Left ventricle myocardium superior (tissue), 1 donor: ENCODE measurements around the gene CLPSL2. TPM values are rescaled to one million over a fixed set of nuclear protein-coding genes. Genes with fewer than 3 reads are reported as not detected.
A peak's percentile ranks its signal among the peaks of the same experiment; 100 is the strongest.

Experiments
- ATAC-seq: fragments of 200-7000 bp; cut with Tn5 transposase; one replicate; pipeline ENCODE4 v1.9.1; 2020; ENCODE audit warnings: mild to moderate bottlenecking, moderate library complexity
- DNase-seq: peaks from one replicate; pipeline ENCODE4 v3.0.0-alpha.2; 2020
- intact Hi-C: fragments of 100-400 bp; cut with micrococcal nuclease; formaldehyde crosslinking; loops from one replicate; pipeline ENCODE4 v1.11.0; 2022
- total RNA-seq: library from RNA; stranded (reverse); fragmentation: NEBNext Ultra II Directional; extraction: Animal tissue kit (Norgen Biotek cat#: 25700); gene quantifications from one replicate; pipeline ENCODE4 v1.2.1, GENCODE V29; 2021
- donor health status: DM: no; HTN: yes; CAD: no; lungs with severe emphysema.

CLPSL2 gene
- total RNA-seq, 1 donor from 2014 or later: not detected

- ATAC-seq (no peak), DNase-seq (no peak)
- intact Hi-C loops: no loop called here
These were observed 36.5 kb upstream of the CLPSL2 start for GRCh38 chr6:35739645-35740524.

- DNase-seq (no peak), ATAC-seq (no peak)
- intact Hi-C loops: no loop called here
These were observed 33.6 kb upstream of the CLPSL2 start for GRCh38 chr6:35742842-35743241.

- ATAC-seq: no peak
- DNase-seq: no peak
- intact Hi-C loops: no loop called here
These were observed 30.9 kb upstream of the CLPSL2 start for GRCh38 chr6:35745509-35745908.

GRCh38 chr6:35746516-35746915, 29.9 kb upstream of the CLPSL2 start:
- DNase-seq: no peak
- intact Hi-C loops: no loop called here
- no peak for ATAC-seq

DNA sequence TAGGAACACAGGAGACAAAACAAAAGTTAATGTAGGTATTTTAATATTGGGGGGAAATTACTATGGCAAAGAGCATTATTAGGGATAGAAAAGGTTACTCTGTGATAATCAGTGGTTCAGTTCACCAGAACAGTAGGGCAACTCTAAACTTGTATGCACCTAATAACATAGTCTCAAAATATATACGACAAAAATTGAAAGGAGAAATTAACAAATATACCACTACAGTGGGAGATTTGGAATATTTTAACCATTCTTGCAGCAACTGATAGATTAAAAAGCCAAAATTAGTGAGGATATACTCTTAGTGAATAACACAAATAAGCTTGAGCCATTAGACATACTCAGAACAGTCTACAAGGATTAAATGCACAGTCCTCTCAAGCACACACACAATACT, 28.5 kb upstream of the CLPSL2 start:
- intact Hi-C loops: no loop called here
- no peak for DNase-seq
- no peak for ATAC-seq

DNA sequence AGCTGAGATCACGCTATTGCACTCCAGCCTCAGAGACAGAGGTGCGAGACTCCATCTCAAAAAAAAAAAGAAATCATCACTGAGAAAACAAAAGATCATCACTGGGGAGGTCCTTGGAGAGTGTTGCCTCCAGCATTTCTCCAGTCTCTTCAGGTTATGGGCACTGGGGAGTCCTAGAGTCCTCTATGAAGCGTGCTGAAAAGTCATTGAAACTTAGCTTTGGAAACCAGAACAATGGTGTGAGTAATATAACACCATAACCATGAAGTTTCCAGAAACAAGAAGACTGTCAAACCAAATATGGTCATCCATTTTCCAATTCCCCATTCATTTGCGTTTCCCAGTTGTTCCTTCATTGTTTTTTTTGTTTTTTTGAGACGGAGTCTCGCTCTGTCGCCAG, 25.8 kb upstream of the CLPSL2 start:
- intact Hi-C loops: no loop called here
- DNase-seq: no peak
- no peak for ATAC-seq

GRCh38 chr6:35751594-35751993, 24.8 kb upstream of the CLPSL2 start:
- intact Hi-C loops: no loop called here

DNA sequence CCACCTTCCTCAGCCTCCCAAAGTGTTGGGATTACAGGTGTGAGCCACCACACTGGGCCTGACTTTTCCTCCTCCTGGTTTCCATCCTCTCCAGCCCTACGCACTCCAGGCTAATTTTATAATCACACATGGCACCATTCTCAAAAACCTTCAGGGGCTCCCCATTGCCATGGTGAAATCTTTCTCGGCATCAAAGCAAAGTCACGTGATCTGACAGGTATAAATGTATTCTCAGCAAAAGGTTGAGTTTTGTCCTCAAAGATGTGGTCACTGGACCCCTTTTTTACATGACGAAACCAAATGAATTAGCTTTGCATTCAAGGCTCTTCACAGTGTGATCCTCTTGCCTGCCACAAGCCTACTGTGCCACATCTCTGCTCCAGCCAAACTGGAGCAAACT, 24.1 kb upstream of the CLPSL2 start:
- intact Hi-C loops: no loop called here
- DNase-seq (no peak), ATAC-seq (no peak)

More at GRCh38 chr6:35751594-35751993, 24.8 kb upstream of the CLPSL2 start:
- no peak for ATAC-seq
- no peak for DNase-seq

- no peak for DNase-seq
- intact Hi-C loops: no loop called here
- ATAC-seq: peak; percentile 63
These were observed 21.7 kb upstream of the CLPSL2 start for GRCh38 chr6:35754452-35755277.

DNA sequence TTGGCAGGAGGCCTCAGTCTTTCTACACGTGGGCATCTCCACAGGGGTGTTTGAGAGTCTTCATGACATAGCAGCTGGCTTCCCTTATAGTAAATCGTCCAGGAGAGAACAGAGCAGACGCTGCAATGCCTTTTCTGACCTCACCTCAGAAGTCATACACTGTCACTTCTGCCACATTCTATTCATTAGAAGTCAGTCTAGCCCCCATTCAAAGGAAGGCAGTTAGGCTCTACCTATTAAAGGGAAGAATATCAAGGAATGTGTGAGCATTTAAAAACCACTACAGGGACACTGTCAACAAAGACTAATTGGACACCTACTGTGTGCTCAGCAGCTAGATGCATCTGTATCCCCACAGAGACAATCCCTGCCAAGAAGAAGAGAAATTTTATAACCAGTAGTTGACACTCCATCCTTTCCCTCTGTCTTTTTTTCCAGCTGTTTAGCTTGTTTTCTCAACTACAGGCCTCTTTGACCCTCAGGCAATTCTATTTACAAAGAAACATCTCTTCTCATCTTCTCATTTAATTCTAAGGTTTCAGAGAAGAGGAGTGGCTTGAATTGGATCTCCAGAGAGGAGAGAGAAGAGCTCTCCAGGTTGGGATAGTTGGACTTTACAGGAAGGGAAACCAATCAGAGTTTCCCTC, 21.0 kb upstream of the CLPSL2 start:
- intact Hi-C loops: no loop called here
- no peak for DNase-seq
- ATAC-seq: no peak

DNA sequence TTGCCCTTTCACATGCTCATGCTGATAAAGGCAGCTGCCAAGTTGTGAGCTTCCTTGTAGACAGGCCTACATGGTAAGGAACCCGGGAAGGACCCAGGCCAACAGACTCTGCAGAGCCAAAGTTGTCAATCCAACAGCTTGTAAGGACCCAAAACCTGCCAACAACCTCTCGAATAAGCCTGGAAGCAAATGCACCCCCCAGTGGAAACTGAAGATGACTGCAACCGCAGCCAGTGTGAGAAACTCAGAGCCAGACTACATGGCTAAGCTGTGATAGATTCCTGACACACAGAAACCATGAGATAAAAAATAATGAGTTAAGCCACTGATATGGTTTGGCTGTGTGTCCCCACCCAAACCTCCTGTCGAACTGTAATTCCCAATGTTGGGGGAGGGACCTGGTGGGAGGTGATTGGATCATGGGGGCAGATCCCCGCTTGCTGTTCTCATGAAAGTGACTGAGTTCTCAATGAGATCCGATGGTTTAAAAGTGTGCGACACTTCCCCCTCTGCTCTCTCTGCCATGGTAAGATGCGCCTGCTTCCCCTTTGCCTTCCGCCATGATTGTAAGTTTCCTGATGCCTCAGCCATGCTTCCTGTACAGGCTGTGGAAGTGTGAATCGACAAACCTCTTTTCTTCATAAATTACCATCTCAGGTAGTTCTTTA, 18.8 kb upstream of the CLPSL2 start:
- no peak for ATAC-seq
- intact Hi-C loops: no loop called here

DNA sequence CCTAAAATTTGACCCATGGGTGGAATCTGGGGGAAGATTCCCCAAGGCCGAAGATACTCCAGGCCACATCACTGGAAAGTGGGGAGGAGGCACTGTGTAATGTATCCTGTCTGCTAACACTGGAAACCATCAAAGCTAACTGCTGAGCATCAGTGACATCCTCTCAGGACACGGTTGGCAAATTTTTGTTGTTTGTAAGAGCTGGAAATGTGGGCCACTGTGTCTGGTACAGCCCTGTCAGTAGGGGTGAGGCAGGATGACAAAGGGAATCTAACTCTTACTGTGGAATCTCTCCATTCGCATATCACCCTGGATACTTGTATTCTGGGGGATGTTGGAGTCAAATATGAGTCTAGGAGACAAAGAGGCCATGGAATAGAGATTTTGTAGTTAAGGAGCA, 17.0 kb upstream of the CLPSL2 start:
- DNase-seq: no peak
- intact Hi-C loops: no loop called here
- no peak for ATAC-seq

More for the DNA sequence above, 18.8 kb upstream of the CLPSL2 start:
- DNase-seq: no peak

- DNase-seq (no peak), ATAC-seq (no peak)
- intact Hi-C loops: no loop called here
These were observed 10.7 kb upstream of the CLPSL2 start for GRCh38 chr6:35765739-35766138.

GRCh38 chr6:35769211-35769610, 7.2 kb upstream of the CLPSL2 start:
- no peak for ATAC-seq
- intact Hi-C loops: no loop called here
- no peak for DNase-seq

GRCh38 chr6:35771343-35771627, 5.1 kb upstream of the CLPSL2 start:
- intact Hi-C loops: no loop called here
- no peak for DNase-seq
- ATAC-seq: no peak

DNA sequence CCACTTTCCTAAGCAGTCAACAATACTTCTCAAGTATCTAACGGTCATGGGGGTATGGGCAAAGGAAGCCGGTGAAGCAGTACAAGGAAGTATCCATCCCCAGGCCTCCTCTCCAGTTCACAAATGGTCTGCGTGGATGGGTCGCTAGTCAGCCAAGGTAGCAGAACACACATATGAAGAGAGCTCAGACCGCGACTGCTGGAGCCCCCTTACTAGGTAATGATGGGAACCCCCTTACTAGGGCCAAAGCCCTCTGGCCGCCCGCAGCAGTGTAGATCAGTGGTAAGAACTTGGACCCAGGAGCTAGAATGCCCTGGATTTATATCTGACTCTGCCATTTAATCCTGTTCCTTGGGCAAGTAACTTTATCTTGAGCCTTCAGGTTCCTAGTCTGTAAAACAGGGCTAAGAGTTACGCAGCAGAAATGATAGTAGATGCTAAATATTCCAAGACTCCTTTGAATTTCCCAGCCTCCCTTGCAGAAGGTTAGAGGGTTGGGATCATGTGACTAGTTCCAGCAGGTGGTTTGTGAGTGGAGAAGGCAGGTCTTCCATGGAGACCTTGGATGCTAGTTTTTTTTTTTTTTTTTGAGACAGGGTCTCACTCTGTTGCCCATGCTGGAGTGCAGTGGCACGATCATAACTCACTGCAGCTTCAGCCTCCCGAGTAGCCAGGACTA, 2.1 kb upstream of the CLPSL2 start:
- intact Hi-C loops: no loop called here
- DNase-seq (no peak), ATAC-seq (no peak)

DNA sequence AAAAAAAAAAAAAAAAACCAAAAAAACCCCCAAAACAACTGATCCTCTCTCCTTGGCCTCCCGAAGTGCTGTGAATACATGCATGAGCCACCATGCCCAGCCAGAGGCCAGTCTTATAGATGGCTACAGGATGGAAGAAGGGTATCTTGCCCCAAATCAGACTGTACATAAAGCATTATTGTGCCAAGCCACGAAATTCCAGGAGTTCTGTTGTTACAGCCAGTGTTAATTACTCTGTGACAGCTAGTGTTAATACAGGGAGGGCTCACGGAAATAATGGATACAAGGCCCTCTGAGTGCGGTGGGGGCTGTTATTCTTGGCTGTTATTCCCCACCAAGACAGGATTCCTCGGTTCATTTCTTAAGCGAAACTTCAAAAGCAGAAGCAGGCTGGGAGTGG, 1.4 kb upstream of the CLPSL2 start:
- ATAC-seq (no peak), DNase-seq (no peak)
- intact Hi-C loops: no loop called here

GRCh38 chr6:35777356-35778102, 1.1 kb downstream of the CLPSL2 start:
- intact Hi-C loops: no loop called here
- no peak for DNase-seq
- no peak for ATAC-seq
